ENCODE results near the gene MAGOHB. TPM values are rescaled to one million over a fixed set of nuclear protein-coding genes. Genes with fewer than 3 reads are reported as not detected.

Gene MAGOHB
- total RNA-seq, 1 donor from 2014 or later = 16.7 TPM

- ATAC-seq = no peak
Observed at GRCh38 chr12:10554228-10554755, 59.1 kb downstream of the MAGOHB start.

Other genes with a start within 250 kb of the MAGOHB start
- not detected for gene KLRK1, start 223.6 kb downstream of the MAGOHB start, total RNA-seq
- not detected for gene KLRC4, start 203.9 kb downstream of the MAGOHB start, total RNA-seq
- gene KLRC3, start 193.0 kb downstream of the MAGOHB start, total RNA-seq = not detected
- gene KLRC2, start 177.6 kb downstream of the MAGOHB start, total RNA-seq = 0.60 TPM
- not detected for gene KLRC1, start 160.2 kb downstream of the MAGOHB start, total RNA-seq
- 1.4 TPM for gene EIF2S3B, start 107.7 kb downstream of the MAGOHB start, total RNA-seq
- gene STYK1, start 60.4 kb upstream of the MAGOHB start, total RNA-seq = 5.7 TPM
- gene YBX3, start 109.7 kb upstream of the MAGOHB start, total RNA-seq = 394 TPM
- not detected for gene TAS2R7, start 189.0 kb upstream of the MAGOHB start, total RNA-seq
- not detected for gene TAS2R8, start 193.7 kb upstream of the MAGOHB start, total RNA-seq
- not detected for gene TAS2R9, start 196.6 kb upstream of the MAGOHB start, total RNA-seq
- gene TAS2R10, start 212.7 kb upstream of the MAGOHB start, total RNA-seq = 0.16 TPM
- 0.64 TPM for gene PRR4, start 235.9 kb upstream of the MAGOHB start, total RNA-seq